NCI-H82 (cell line): Measurements from ENCODE around the gene MTUS2.

Experiments used
- DNase-seq: peaks from one replicate; lab custom pipeline; 2025; lab: John Stamatoyannopoulos, UW

Gene MTUS2

GRCh38 chr13:29525757-29526156 lies 705.6 kb downstream of the MTUS2 start:
- DNase-seq, result no peak

GRCh38 chr13:29526741-29527140 lies 706.6 kb downstream of the MTUS2 start:
- no peak for DNase-seq

GRCh38 chr13:29527511-29527910 lies 707.4 kb downstream of the MTUS2 start:
- no peak for DNase-seq

GRCh38 chr13:29527916-29528315 lies 707.8 kb downstream of the MTUS2 start:
- no peak for DNase-seq

- no peak for DNase-seq
Measured at GRCh38 chr13:29529754-29530153, 709.6 kb downstream of the MTUS2 start.

GRCh38 chr13:29530901-29531300 lies 710.8 kb downstream of the MTUS2 start:
- DNase-seq, result no peak

- no peak for DNase-seq
Measured at GRCh38 chr13:29532116-29532515, 712.0 kb downstream of the MTUS2 start.

GRCh38 chr13:29532821-29533220 lies 712.7 kb downstream of the MTUS2 start:
- DNase-seq, result no peak

- DNase-seq, result no peak
Measured at GRCh38 chr13:29534083-29534482, 713.9 kb downstream of the MTUS2 start.

- no peak for DNase-seq
Measured at GRCh38 chr13:29535663-29536655, 715.8 kb downstream of the MTUS2 start.

- no peak for DNase-seq
Measured at GRCh38 chr13:29536853-29537252, 716.7 kb downstream of the MTUS2 start.

GRCh38 chr13:29537736-29538651 lies 717.9 kb downstream of the MTUS2 start:
- DNase-seq, result no peak

GRCh38 chr13:29538652-29539040 lies 718.5 kb downstream of the MTUS2 start:
- no peak for DNase-seq

GRCh38 chr13:29539856-29540255 lies 719.7 kb downstream of the MTUS2 start:
- no peak for DNase-seq

GRCh38 chr13:29540334-29540733 lies 720.2 kb downstream of the MTUS2 start:
- no peak for DNase-seq

GRCh38 chr13:29540799-29541198 lies 720.7 kb downstream of the MTUS2 start:
- no peak for DNase-seq

- DNase-seq, result no peak
Measured at GRCh38 chr13:29541400-29541799, 721.3 kb downstream of the MTUS2 start.

- DNase-seq, result no peak
Measured at GRCh38 chr13:29542381-29542780, 722.2 kb downstream of the MTUS2 start.

- DNase-seq, result peak; percentile 20
Measured at GRCh38 chr13:29543230-29544215, 723.4 kb downstream of the MTUS2 start.

- no peak for DNase-seq
Measured at GRCh38 chr13:29545988-29546387, 725.8 kb downstream of the MTUS2 start.

GRCh38 chr13:29546662-29547061 lies 726.5 kb downstream of the MTUS2 start:
- peak; percentile 18 for DNase-seq
